K562 (cell line): ENCODE data around the gene PLD1. TPM values are rescaled to one million over a fixed set of nuclear protein-coding genes. Genes with fewer than 3 reads are reported as not detected.

Source experiments
- ATAC-seq: fragments of 200-7000 bp; cut with Tn5 transposase; 3 replicates; pipeline ENCODE4 v1.9.1; 2020; ENCODE audit warnings: moderate library complexity
- BruUV-seq: library from RNA; stranded (reverse); fragments of 400-500 nt; replicated peaks from 2 replicates; lab custom pipeline; 2021; lab: Mats Ljungman, UMichigan
- CTCF ChIA-PET: fragments of 300-600 bp; formaldehyde crosslinking; extraction: SDS; loops from one replicate; lab custom pipeline; 2021; ENCODE audit warnings: low intra/inter-chr PET ratio; lab: Yijun Ruan, JAX
- POLR2A ChIA-PET: fragments of 300-600, 350-650 bp; sonication (Branson Sonifier 250); formaldehyde crosslinking; extraction: SDS; loops from one replicate; lab custom pipeline; 2021; ENCODE audit warnings: antibody characterized with exemption, inconsistent platforms; lab: Yijun Ruan, JAX
- DNase-seq, 4 experiments: peaks; one replicate each; pipeline versions ENCODE4 v3.0.0 to v3.0.0-alpha.2; 2011 to 2018; ENCODE audit warnings: low spot score in 3 of 4, mixed read lengths in 3 of 4; ENCODE audit errors: extremely low read depth in 1 of 4
- FAIRE-seq: peaks from 2 replicates; lab custom pipeline; 2011; peaks lifted over from hg19 to GRCh38; lab: Jason Lieb, UNC
- H2AFZ ChIP-seq: 2 replicates; pipeline ENCODE4 v1.6.0; 2011; ENCODE audit warnings: low read depth, low read length, control low read depth, inconsistent platforms
- H3K27ac ChIP-seq: fragments of 200-600 bp; 3 replicates; pipeline ENCODE4 v1.8.0; 2011; ENCODE audit warnings: low read depth, mild to moderate bottlenecking, control low read depth, inconsistent platforms, low read length, moderate library complexity, mixed read lengths; ENCODE audit errors: extremely low read depth
- H3K27me3 ChIP-seq, 2 experiments: fragments of 300-600 bp in 1 of 2; 2 replicates in 1 of 2; 3 replicates in 1 of 2; pipeline versions ENCODE4 v1.6.0 to v1.8.0; 2011; ENCODE audit warnings: inconsistent platforms in 2 of 2, low read length in 2 of 2, mild to moderate bottlenecking in 1 of 2, mixed read lengths in 1 of 2, moderate library complexity in 1 of 2; ENCODE audit not compliant: control insufficient read depth in 2 of 2, insufficient read depth in 2 of 2
- H3K36me3 ChIP-seq: fragments of 300-600 bp; 3 replicates; pipeline ENCODE4 v1.8.0; 2011; ENCODE audit warnings: mild to moderate bottlenecking, low read length, inconsistent platforms; ENCODE audit not compliant: control insufficient read depth, insufficient read depth
- H3K4me1 ChIP-seq, 2 experiments: fragments of 200-600 bp in 1 of 2; replicated peaks in 1 of 2; 2 replicates in 1 of 2; 3 replicates in 1 of 2; pipeline versions ENCODE4 v1.5.1 to v1.8.0; 2011; ENCODE audit warnings: inconsistent platforms in 2 of 2, low read length in 2 of 2, mild to moderate bottlenecking in 1 of 2, mixed read lengths in 1 of 2, moderate library complexity in 1 of 2; ENCODE audit not compliant: control insufficient read depth in 2 of 2, insufficient read depth in 2 of 2
- H3K4me2 ChIP-seq: 2 replicates; pipeline ENCODE4 v1.6.1; 2011; ENCODE audit warnings: low read length, control low read depth, inconsistent platforms, mixed read lengths; ENCODE audit not compliant: insufficient read depth
- H3K4me3 ChIP-seq: fragments of 200-600 bp; sonication (generic), shearing (Covaris generic); 2 replicates; pipeline ENCODE4 v1.5.1; 2016; ENCODE audit warnings: control low read depth, inconsistent platforms
- H3K79me2 ChIP-seq: fragments of 200-600 bp; 3 replicates; pipeline ENCODE4 v1.8.0; 2011; ENCODE audit warnings: low read length, inconsistent platforms; ENCODE audit not compliant: control insufficient read depth, insufficient read depth
- H3K9ac ChIP-seq, 2 experiments: 2 replicates each; pipeline versions ENCODE4 v1.6.0 to v1.6.1; 2011; ENCODE audit warnings: low read depth in 2 of 2, low read length in 2 of 2, control low read depth in 1 of 2, inconsistent platforms in 1 of 2, mild to moderate bottlenecking in 1 of 2, mixed read lengths in 1 of 2; ENCODE audit not compliant: insufficient read depth in 1 of 2
- H3K9me1 ChIP-seq: one replicate; pipeline ENCODE4 v1.6.0; 2011; ENCODE audit warnings: inconsistent platforms, mild to moderate bottlenecking, low read length, moderate library complexity; ENCODE audit not compliant: control insufficient read depth, insufficient read depth
- H3K9me3 ChIP-seq: replicated peaks from 2 replicates; pipeline ENCODE4 v1.5.1; 2011; ENCODE audit warnings: low read depth, low read length, inconsistent platforms; ENCODE audit not compliant: control insufficient read depth, insufficient read depth
- H4K20me1 ChIP-seq: replicated peaks from 2 replicates; pipeline ENCODE4 v1.6.1; 2011; ENCODE audit warnings: low read length, inconsistent platforms, mixed read lengths; ENCODE audit not compliant: control insufficient read depth, insufficient read depth
- GTF2A2 ChIP-seq: IDR thresholded peaks from 2 replicates; pipeline ENCODE4 v1.6.1; 2016; ENCODE audit warnings: mild to moderate bottlenecking, missing genetic modification characterization, missing compliant biosample characterization
- HBP1 ChIP-seq: fragments of 450-650 bp; formaldehyde crosslinking; IDR thresholded peaks from 2 replicates; pipeline ENCODE4 v1.4.0; 2022; ENCODE audit warnings: missing genetic modification characterization
- HLTF ChIP-seq: fragments of 450-650 bp; IDR thresholded peaks from 2 replicates; pipeline ENCODE4 v1.6.1; 2016
- POLR3G ChIP-seq: IDR thresholded peaks from 2 replicates; pipeline ENCODE4 v1.6.1; 2011; ENCODE audit not compliant: insufficient read length, insufficient replicate concordance; ENCODE audit errors: extremely low read depth
- RBM15 ChIP-seq: fragments of 200-400 bp; formaldehyde crosslinking; IDR thresholded peaks from 2 replicates; pipeline ENCODE4 v1.6.1; 2018; ENCODE audit warnings: mild to moderate bottlenecking, low read length, moderate library complexity; ENCODE audit not compliant: insufficient read depth
- ZNF133 ChIP-seq: fragments of 250-450 bp; sonication (Bioruptor Pico); IDR thresholded peaks from 2 replicates; pipeline ENCODE4 v1.4.0; 2020; ENCODE audit warnings: mild to moderate bottlenecking
- ZNF561 ChIP-seq: fragments of 450-650 bp; formaldehyde crosslinking; conservative IDR thresholded peaks from 2 replicates; pipeline ENCODE4 v1.4.0; 2020; ENCODE audit warnings: mild to moderate bottlenecking, moderate library complexity
- WGBS: fragments of 100-300 bp; shearing (Covaris generic); methylation state at CpG from one replicate; pipeline ENCODE4 v1.1.6; 2016; ENCODE audit warnings: low coverage, mixed read lengths; ENCODE audit not compliant: insufficient coverage; ENCODE audit errors: missing lambda C conversion rate; 5-methylcytosine and 5-hydroxymethylcytosine counted together
- in situ Hi-C: fragments of 300-500 bp; cut with MboI; formaldehyde crosslinking; loops from 4 replicates; pipeline ENCODE4 v1.15.0; 2018; ENCODE audit warnings: inconsistent platforms, mixed read lengths
- intact Hi-C: fragments of 100-400 bp; cut with micrococcal nuclease; formaldehyde crosslinking; loops from 2 replicates; pipeline ENCODE4 v1.14.2; 2022
- polyA plus RNA-seq, 8 experiments: library from polyadenylated mRNA; depleted of rRNA in 4 of 8; stranded (reverse) in 5 of 8; unstranded in 3 of 8; fragments of >200 nt; fragmentation: Nextera tagmentation in 2 of 8; fragmentation: Illumina TruSeq in 1 of 8; extraction: Ambion mirVana in 2 of 8; extraction: Trizol in 1 of 8; gene quantifications; 2 replicates each; pipeline versions ENCODE4 v1.2.1 to v1.2.3, GENCODE V29; 2011 to 2014; ENCODE audit warnings: inconsistent platforms in 1 of 8, missing spikeins in 1 of 8
- total RNA-seq, 7 experiments: library from RNA; depleted of rRNA in 6 of 7; stranded (reverse); fragments of >200 nt in 6 of 7; fragmentation: Illumina TruSeq in 2 of 7; extraction: Trizol in 2 of 7; gene quantifications; 2 replicates each; pipeline versions ENCODE4 v1.2.1 to v1.2.3, GENCODE V29; 2011 to 2021; ENCODE audit warnings: low replicate concordance in 1 of 7

PLD1 gene
- total and polyA plus RNA-seq, 9 of the 15 experiments (the other 6 are each of a cell fraction or from before 2014, with no cell fraction given): 8.4 to 26.1 (median 18.6) TPM

GRCh38 chr3:171827836-171828458 lies 17.7 kb upstream of the PLD1 start:
- BruUV-seq: no TSS peak
- Histone ChIP-seq H3K79me2 (no peaks in the 10 kb centered on the region), H3K4me3 (no peak overlapping the region), H3K27me3 (no peaks in the 10 kb centered on the region), H2AFZ (no peak overlapping the region), H4K20me1 (no peaks in the 10 kb centered on the region), H3K27ac (no peak overlapping the region), H3K9ac (no peak overlapping the region), H3K4me1 (peaks cover 0 to 7% of the 10 kb centered on the region in 2 experiments; a peak in 3 of 5 replicates), H3K4me2 (no peak overlapping the region), H3K9me1 (no peaks in the 10 kb centered on the region), H3K36me3 (no peaks in the 10 kb centered on the region), H3K9me3 (no peaks in the 10 kb centered on the region)
- ChIA-PET CTCF (no interaction called here), POLR2A (interaction anchor here (1.2 kb wide), 1 partner anchor 56 kb away, joined by 3 read pairs; no protein-coding TSS in a partner anchor)
- TF ChIP-seq RBM15 (no peak), HLTF (no peak), ZNF133 (no peak), GTF2A2 (tag) (no peak), POLR3G (no peak), ZNF561 (CRISPR knock-in tag) (no peak), HBP1 (CRISPR knock-in tag) (no peak)
- WGBS: 37% methylated on average over 10 of the region's 10 CpGs
- ATAC-seq (no peak), DNase-seq (no peak), FAIRE-seq (no peak)
- in situ Hi-C loops: no loop called here
- intact Hi-C loops: no loop called here
